ENCODE results near the gene PLTP. TPM values are rescaled to one million over a fixed set of nuclear protein-coding genes. Genes with fewer than 3 reads are reported as not detected.

Gene PLTP
- total and polyA plus RNA-seq, 2 of the 13 experiments (the other 11 are each of a cell fraction or from before 2014, with no cell fraction given): 16.9 to 28.6 TPM

DNA sequence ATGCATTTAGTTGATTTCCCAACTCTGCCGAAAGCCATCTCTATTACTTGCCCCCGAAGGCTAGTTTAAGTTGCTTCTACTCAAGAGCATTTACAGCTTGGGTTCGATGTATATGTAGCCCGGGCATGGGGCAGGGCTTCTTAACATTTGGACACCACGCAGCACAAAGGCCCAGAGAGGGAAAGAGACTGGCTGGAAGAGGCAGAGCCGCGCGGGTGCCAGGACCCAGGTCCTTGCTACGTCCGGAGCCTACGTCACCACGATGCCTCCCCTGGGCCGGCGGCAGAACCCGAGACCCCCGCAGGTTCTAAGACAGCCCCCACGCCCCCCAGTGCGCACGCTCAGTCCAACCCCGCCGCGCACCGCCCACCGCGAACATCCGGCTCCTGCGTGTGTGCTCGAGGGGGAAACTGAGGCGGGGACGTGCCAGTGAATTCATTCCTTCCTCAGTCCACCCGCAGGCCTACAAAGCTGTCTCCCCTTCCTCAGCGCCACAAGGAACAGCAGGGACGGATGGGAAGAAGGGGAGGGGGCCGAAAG, 22.2 kb upstream of the PLTP start (continued):
- no peak for TF ChIP-seq ZNF281 (CRISPR knock-in tag; IDR thresholded peaks at IDR 0.05; ENCODE audit: borderline replicate concordance)
- TF ChIP-seq, protein P1, sequence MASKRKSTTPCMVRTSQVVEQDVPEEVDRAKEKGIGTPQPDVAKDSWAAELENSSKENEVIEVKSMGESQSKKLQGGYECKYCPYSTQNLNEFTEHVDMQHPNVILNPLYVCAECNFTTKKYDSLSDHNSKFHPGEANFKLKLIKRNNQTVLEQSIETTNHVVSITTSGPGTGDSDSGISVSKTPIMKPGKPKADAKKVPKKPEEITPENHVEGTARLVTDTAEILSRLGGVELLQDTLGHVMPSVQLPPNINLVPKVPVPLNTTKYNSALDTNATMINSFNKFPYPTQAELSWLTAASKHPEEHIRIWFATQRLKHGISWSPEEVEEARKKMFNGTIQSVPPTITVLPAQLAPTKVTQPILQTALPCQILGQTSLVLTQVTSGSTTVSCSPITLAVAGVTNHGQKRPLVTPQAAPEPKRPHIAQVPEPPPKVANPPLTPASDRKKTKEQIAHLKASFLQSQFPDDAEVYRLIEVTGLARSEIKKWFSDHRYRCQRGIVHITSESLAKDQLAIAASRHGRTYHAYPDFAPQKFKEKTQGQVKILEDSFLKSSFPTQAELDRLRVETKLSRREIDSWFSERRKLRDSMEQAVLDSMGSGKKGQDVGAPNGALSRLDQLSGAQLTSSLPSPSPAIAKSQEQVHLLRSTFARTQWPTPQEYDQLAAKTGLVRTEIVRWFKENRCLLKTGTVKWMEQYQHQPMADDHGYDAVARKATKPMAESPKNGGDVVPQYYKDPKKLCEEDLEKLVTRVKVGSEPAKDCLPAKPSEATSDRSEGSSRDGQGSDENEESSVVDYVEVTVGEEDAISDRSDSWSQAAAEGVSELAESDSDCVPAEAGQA (IDR thresholded peaks at IDR 0.05; ENCODE audit: low read depth): no peak
- TF ChIP-seq, protein P1 (CRISPR knock-in tag; IDR thresholded peaks at IDR 0.05; ENCODE audit: borderline replicate concordance): no peak
- TF ChIP-seq GTF2F1 (IDR thresholded peaks at IDR 0.05; ENCODE audit: low read length): no peak
- TF ChIP-seq HOMEZ (CRISPR knock-in tag; IDR thresholded peaks at IDR 0.05; ENCODE audit: low read depth): peak; percentile 71; the same call in 1 of the 2 replicates
- TF ChIP-seq ZNF766 (CRISPR knock-in tag; IDR thresholded peaks at IDR 0.05; ENCODE audit: borderline replicate concordance): no peak; the same call in 1 of the 2 replicates
- no peak; the same call in 1 of the 2 replicates for TF ChIP-seq STAT6 (CRISPR knock-in tag; IDR thresholded peaks at IDR 0.05; ENCODE audit: borderline replicate concordance)
- TF ChIP-seq, protein P2, sequence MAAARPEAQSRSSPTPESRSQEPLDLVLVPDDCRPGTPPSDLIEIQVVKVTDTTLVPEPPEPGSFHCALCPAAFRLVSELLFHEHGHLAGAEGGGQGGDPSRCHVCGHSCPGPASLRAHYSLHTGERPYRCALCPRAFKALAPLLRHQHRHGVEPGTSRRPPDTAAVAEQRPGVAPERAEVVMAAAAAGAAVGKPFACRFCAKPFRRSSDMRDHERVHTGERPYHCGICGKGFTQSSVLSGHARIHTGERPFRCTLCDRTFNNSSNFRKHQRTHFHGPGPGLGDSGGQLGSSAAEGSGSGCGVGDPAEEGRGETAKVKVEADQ (CRISPR knock-in tag; IDR thresholded peaks at IDR 0.05; ENCODE audit: borderline replicate concordance): peak; percentile 41
- peak; percentile 89 for TF ChIP-seq NAIF1 (CRISPR knock-in tag; IDR thresholded peaks at IDR 0.05; ENCODE audit: borderline replicate concordance)
- TF ChIP-seq SKIL (CRISPR knock-in tag; IDR thresholded peaks at IDR 0.05; ENCODE audit: borderline replicate concordance): no peak

Data from HepG2 (cell line).